ENCODE measurements around the gene KCNA10.
A peak's percentile ranks its signal among the peaks of the same experiment; 100 is the strongest.

KCNA10 gene

DNA sequence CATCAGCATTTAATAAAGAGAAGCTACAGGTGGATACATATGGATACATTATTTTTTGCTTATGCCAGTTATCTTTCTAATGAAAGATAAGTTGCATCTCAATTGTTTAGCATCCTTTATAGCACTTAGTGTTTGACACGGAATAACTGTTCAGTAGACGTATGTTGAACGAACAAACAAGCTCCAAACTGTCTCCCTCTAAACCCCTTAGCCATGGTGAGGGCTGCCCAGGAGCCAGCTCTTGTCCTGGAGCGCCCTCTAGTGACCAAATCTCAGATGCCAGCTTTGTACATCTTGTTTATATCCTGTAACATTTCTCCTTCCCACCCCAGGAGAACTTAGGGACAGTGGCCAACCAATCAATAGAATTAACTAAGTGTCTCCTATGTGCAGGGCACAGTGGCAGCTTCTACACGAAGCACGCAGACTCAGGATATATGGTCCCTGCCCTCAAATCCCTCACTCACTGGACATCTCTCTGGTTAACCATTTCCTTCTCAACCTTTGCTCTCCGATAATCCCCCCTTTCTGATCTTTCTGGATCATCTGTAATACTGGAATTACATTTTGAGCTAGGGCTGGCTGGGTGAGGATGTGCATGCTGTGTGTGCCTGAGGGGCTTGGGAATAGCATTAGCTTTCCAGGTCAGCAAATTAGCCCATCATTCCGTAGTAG lies 22.9 kb downstream of the KCNA10 start:
- peak; percentile 90 for DNase-seq

DNA sequence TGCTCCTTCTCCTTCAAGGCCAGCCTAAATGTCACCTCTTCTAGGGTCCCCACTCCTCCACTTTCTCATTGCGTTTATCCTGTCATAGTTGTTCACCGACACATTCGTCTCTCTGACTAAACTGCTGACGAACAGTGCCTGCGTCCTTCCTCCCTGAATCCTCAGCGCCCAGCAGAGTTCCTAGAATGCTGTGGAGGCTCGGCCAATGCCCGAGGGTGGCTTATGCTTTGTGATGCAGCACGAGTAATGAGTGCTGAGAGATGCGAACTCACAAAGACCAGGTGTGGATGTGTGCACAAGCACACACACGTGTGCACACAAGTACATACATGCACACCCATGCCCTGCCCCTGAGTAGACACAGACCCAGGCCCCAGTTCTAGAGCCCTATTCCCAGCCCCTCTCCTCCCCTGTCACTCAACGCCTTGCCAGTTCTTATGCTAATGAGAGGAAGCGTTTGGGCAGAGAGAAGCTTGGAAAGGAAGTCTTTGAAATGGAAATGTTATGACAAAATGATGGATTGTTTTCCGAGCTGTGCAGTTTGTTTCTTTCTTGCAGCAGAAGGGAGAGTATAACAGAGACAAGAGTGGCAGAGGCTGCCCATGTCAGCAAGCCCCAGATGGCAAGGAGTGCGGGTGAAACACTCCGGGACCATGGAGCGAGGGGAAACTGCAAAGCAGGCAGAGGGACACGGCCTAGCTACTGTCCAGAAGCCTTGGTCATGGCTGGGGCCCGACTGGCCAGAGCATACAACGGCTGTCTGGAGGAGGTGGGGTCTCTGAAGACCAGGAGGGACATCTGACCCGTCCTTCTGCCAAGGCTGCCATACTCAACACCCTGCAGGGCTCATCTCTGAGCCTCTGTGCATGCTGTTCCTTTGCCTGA lies 24.2 kb downstream of the KCNA10 start:
- no peak for DNase-seq

DNA sequence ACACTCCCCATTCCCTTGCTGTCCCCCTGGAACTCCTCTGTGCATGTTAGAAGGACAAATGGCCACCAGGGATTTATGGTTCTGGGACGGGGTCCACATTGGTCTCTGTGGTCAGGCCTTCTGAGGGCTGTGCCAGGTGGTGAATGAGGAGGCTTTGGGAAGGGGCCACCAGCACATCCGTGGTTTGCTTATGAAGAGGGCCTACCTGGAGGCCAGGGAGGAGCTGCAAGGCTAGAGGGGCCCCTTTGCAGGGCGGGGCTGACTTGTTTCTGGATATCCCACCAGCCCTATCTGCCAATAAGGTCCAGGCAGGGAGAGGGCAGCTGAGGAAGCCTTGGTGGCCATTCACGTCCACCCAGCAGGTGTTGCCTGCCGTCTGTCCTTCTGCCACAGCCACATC lies 24.9 kb downstream of the KCNA10 start:
- no peak for DNase-seq

DNA sequence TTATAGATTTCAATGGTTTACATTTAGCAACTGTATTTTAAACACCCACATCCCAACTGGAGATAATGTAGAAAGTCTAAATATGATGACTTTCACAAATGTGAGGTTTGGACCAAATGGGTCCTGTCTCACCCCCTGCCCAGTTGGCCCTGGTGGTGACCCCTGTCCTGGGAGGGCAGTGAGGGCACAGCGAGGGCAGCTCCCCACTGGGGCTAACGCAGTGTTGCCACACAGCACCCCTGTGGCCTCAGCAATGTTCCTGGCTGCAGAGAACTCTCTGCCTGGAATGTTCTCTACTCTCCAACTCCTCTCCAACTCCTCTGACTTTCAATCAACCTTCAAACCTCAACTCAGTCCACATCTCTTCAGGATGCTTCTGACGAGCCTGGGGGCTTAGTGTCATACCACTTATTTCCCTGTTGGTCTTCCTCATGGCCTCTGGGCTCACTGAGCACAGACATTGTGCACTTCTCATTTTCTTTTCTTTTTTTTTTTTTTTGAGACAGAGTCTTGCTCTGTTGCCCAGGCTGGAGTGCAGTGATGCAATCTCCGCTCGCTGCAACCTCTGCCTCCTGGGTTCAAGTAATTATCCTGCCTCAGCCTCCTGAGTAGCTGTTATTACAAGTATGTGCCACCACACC lies 25.8 kb downstream of the KCNA10 start:
- no peak for DNase-seq

DNA sequence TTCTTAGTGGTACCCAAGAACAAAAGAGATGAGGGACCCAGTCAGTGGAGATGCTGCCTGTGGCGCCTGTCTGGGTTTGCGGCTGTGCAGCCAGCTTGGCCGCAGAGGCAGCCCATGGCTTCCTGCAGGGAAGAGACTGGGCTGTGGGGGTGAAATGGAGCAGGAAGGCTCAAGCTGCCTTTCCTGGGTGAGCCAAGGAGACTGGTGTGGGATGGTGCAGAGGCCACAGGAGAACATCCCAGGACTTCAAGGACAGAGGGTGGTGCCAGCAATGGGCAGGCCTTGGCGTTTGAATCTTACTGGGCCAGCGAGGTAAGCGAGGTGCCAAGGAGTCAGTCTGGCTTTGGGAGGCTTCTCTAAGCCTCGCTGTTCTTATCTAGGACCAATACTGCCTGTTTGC lies 26.4 kb downstream of the KCNA10 start:
- no peak for DNase-seq

DNA sequence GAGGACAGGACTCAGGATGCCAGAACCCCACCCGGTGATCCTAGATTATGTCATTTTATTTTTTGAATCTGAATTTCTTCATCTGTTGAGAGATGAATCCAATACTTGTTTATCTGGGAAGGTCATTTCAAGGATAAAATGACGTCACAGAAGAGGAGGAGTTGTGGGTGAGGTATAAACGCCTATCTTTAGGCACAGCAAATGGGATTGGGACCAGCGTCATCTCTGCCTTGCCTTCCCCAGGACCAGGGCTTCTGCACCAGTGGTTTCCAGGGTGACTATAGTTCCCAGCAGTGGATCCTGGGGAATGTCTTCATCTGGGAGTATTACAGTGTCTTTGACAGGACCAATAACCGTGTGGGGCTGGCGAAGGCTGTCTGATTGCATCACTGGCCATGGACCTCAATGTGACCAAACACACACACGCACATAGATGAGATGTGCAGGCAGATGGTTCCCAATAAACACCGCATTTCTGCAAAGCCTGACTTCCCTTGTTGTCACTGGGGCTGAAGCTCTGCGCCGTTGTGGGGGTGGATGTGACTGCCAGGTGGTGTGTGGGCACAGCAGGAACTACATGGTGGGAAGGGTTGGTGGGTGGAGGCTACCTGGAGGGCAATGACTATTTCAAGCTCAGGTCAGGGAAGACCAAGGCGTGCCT lies 28.1 kb downstream of the KCNA10 start:
- DNase-seq: peak; percentile 53

DNA sequence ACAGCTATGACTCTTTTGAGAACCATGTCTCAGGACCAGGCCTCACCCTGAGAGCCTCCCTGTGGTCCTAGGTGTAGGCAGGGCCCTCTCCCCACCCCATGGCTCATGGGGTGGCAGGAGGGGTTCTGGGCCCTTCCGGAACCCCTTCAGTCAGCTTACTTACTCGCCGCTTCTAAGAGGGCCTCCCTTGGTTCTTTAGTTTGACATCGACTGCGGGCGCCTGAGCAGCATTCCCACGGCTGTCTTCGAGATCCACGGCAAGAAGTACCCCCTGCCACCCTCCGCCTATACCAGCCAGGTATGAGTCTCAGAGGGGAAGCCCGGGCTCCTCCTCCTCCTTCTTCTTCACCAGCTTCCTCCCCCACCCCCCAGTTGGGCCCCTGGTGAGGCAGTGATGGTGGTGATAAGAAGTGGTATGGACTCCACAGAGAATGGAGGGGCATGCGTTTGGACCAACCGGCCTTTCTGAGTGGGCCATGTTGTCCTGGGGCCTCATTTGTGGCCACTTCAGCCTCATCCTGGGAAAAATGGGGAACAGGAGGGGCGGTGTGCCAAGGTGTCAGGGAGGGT lies 28.9 kb downstream of the KCNA10 start:
- DNase-seq: no peak

DNA sequence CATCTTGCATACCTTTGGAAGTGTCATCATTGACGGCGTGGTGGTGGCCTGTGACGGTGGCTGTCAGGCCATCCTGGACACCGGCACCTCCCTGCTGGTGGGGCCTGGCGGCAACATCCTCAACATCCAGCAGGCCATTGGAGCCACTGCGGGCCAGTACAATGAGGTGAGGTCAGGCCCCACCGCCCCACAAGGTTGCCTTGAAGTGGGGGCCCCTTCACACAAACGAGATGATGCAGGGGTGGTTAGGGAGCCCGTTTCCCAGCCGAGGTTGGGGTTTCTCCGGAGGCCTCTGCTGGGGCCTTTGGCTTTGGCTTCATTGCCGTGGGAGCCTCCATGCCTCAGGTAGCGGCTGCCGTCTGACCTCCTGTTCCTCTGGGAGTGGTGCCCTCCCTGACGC lies 29.6 kb downstream of the KCNA10 start:
- DNase-seq: no peak

DNA sequence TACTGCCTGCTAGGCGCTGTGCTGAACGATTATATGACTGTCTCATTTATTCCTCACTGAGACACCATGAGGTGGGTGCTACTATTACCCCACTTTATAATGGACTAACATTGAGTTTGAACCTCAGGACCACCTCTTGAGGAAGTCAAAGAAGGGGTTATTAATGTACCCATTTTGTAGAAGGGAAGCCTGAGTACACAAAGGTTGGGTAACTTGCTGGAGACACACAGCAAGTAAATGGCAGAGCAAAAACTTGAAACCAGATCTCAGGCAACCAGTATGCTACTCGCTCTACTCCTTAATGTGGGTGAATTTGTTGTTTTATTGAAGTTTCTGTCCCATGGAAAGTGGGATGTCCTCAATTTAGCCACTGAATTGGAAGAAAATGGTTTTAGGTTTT lies 30.1 kb downstream of the KCNA10 start:
- no peak for DNase-seq

DNA sequence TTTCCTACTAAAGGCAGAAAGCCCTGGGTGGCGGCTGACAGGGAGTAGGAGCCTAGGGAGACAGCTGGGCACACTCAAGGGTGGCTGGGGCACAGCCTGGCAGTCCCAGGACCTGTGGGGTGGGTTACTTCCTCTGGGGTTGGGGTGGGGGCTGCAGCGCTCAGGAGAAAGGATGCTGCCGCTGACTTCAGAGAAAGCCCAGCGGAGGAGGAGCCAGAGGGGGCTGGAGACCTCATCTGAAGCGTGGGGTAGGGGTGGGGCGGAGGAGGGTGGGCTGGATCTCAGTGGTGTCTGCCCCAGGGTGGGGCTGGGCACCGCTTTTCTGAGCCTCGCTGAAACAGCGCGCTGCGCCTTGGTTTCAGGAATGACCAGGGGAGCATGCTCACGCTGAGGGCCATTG lies 30.8 kb downstream of the KCNA10 start:
- no peak for DNase-seq

DNA sequence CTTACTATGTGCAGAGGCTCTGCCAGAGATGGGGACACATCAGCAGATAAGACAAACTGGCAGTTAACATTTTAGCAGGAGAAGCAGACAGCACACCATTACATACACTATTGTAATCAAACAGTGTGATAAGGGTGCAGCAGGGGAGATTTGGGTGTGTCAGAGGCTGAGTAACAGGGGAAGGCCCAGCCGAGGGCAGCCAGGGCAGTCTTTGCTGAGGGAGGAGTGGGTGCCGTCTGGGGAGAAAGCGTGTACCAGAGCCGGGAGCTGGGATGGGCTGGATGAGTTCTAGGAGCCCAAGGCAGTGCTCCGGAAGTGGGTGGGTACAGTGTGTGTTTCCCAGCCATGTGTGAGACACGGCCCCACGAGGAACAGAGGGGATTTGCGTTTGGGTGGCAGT lies 31.2 kb downstream of the KCNA10 start:
- no peak for DNase-seq

DNA sequence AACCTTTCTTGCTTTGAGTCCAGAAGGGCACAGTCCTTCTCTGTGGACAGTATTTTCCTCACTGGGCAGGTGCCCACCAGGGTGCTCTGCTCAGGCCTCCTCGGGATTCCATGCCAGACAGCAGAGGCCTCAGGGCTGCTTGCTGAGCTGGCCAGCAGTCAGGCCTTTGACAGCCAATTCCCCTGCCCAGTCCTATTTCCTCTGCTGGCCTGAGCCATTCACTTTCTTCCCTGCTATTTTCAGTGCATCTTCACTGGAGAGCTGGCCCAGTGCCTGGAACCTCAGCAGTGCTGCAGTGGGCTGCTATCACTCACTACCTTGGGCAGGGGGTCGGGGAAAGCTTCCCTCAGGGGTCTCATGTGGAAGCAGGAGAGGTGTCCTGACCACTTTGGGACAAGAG lies 33.2 kb downstream of the KCNA10 start:
- DNase-seq: no peak

DNA sequence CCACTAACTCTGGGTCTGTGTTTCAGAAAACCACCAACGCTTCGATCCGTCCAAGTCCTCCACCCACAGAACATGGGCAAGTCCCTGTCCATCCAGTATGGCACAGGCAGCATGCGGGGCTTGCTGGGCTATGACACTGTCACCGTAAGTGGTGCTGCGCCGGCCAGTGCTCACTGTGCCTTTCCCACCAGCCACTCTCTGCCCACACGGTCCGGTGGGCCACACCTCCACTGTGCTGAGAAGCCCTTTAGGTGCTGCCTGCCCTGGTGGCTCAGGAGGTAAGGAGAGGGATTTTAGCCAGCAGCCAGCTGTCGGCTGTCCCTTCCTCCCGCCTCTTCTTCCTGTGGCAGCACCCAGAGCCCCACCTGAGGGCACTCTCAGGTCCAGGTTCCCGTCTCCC lies 34.2 kb downstream of the KCNA10 start:
- no peak for DNase-seq

DNA sequence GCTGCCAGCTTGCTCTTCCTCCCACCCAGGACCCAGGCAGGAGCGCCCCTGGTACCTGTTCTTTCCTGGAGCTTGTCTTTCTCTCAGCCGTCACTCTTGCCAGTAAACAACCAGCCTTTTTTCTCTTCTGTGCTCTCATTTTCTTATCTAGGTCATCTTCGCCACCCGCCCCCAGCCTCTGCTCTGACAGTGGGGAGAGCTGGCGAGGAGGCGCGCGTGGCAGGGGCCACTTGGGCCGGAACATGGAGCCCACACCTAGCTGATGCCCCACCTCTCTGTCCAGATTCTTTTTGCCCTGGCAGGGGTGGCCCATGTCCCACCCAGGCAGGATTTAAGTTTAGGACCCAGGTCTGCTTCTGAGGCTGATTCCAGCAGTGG lies 35.7 kb downstream of the KCNA10 start:
- DNase-seq: no peak

DNA sequence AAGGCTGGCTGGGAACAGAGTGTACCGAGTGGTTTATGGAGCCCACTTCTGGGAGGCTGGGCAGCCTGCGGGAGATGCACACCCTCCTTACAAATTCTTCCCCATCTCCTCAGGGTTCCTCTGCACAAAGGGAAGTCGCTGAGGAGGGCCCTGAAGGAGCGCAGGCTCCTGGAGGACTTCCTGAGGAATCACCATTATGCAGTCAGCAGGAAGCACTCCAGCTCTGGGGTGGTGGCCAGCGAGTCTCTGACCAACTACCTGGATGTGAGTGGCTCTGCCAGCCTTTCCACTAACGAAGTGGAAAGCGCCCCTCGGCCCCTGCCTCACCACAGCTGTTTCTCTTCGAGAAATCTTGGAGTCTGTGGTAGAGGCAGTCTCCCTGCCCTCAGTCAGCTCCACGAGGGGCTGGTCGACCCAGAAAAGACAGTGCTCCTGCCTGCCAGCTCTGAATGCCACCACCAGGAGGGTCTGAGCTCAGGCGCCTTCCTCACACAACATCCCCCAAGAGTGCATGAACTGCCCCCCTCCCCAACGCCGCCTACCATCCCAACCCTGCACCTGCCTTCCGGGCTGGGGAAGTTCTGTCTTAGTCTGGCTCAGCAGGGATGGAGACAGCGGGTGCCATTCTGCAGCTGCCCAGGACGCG lies 36.2 kb downstream of the KCNA10 start:
- peak; percentile 29 for DNase-seq

DNA sequence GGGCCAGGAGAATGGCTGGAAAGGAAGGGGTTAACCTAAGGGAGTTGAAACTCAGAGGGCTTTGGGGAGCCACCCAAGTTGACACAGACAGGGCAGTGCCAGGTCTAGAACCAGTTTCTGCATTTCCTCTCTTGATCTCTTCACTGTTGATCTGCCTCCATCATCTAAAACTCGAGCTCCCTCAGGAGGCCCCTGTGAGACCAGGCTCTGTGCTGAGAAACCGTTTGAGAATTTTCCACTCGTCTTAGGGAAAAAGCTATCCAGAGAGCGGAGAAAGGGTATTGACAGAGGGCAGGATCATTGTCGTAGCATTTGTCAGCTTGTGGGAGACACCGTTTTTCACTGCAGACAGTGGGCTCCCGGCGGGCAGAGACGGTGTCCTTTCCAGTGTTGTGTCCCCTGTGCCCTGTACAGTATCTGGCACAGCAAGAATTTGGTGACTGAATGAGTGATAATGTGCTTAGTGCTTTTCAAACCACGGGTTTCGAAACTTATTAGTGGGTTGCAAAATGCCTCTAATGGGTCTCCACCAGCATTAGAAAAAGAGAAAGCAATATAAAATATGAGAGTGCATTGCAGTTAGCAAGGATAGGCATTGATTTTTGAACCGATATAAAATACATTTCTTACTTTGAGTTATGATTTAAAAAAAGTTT lies 36.9 kb downstream of the KCNA10 start:
- peak; percentile 43 for DNase-seq

DNA sequence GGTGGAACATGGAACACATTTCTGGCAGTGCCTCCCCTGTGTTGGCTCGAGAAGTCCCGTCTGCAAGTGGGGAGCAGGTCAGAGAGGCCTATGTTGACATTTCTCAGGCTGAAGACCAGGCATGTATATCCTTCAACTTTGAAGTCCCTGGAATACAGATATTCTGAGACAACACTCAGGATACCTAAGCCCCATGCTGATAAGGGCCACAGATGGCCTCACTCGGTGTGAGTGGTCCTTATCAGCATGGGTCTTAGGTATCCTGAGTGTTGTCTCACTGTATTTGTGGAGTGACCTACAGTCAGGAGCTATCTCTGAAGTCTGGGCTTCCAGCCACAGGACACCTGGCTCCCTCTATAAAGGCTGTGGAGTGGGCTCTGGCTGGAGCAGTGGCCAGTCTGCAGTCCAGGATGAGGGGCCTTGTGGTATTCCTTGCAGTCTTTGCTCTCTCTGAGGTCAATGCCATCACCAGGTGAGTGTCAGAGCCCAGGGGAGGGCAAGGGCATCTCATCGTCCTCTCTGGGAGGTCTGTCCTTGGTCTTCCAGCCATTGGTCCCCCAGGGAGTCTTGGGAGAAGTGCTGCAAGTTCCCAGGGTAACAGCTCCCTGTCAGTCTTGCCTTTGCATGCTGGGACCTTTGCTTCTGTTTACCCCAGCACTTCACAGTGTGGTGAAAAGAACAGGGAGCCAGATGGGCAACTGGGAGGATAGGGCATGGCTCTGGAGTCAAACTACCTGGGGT lies 38.4 kb downstream of the KCNA10 start:
- no peak for DNase-seq

DNA sequence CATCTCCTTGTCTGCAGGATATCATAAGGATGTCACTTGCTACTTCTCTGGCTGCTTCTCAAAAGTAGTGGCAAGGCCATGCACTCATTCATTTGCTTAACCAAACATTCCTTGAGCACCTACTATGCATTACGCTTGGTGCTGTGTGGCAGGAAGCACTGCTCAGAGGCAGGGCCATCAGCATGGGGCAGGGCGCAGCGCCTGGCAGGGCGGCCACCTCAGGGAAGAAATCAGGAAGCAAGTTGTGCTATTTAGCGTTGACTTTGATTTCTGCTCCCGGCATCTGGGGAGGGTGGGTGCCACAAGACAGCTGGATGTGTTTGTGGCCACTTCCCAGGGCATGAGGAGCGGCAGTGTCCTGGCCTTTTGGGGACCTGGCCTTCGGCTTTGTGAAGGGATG lies 40.1 kb downstream of the KCNA10 start:
- DNase-seq: no peak

DNA sequence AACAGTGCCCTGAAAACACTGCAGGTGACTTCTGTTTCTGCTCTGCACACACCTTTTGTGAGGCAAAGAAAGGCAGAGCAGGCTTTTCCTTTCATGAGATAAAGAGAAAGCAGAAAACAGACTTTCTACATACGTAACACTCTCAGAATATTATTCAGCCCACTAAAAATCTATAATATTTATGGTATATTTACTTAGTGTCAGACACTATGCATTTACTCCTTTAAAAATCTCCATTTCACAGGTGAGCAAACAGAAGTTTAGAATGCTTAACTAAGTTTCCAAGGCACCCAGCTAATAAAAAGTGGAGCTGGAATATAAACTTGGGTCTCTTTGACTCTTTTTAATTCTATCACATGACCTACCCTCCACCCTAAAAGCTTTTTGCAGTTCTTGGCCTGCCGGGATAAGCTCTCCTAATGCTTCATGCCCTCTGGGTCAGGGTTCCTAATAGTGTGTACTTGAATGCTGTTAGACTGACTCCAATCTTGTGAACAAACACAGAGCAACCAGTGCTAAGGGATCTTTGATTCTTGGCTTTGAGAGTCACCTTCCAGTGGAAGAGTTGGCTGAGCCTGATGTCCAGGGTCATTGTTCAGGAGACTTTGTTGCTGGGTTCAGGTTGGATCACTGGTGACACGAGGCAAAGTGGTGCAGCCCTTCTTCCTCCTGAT lies 40.9 kb downstream of the KCNA10 start:
- no peak for DNase-seq

DNA sequence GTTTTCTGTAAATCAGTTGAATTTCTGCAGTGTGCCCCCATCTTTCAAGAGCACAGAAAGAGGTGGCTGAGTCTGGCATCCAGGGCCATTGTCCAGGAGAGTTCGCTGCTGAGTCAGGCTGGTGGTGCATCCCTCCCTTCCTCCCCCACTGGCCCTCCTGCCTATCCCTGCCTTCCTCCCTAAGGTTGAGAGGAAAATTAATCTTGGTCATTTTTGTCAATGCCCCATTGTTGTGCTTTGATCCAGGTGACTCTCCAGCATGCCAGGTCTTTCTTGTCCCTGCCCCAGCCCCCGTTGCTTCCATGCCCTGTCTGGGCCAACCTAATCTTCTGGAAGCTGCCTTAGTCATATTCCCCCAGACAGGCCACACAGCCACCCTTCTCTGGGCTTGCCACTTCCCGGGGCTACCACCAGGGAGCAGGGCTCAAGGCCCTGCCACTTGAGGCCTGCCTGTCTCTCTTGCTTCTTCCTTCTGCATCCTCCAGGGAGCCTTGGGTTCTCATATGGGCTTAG lies 41.5 kb downstream of the KCNA10 start:
- no peak for DNase-seq

DNA sequence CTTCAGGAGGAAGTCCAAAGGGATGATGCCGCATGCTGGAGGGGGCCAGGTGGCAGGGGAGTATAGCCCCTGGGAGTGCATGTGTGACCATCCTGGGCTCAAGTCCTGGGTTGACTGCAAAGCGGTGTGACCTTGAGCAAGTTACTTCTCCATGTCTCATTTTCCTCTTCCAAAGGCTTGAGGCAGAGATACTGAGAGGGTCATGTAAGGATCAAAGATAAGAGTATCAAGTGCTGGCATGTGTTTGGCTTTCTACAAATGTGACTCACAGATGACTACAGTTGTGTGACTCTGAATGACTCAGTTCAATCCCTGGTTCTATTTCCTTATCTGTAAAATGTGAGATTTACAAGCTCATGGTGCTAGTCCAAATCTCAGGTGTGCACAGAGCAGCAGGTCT lies 41.9 kb downstream of the KCNA10 start:
- peak; percentile 63 for DNase-seq

Measured in suppressor macrophage treated with lipopolysaccharide for 4 hours (primary cell).